Measurements from ENCODE around the gene MCRIP2. TPM values are rescaled to one million over a fixed set of nuclear protein-coding genes. Genes with fewer than 3 reads are reported as not detected.
A peak's percentile ranks its signal among the peaks of the same experiment; 100 is the strongest.

The MCRIP2 gene
- total and polyA plus RNA-seq, 9 donors: 7.7 to 18.6 (median 12.5) TPM

DNA sequence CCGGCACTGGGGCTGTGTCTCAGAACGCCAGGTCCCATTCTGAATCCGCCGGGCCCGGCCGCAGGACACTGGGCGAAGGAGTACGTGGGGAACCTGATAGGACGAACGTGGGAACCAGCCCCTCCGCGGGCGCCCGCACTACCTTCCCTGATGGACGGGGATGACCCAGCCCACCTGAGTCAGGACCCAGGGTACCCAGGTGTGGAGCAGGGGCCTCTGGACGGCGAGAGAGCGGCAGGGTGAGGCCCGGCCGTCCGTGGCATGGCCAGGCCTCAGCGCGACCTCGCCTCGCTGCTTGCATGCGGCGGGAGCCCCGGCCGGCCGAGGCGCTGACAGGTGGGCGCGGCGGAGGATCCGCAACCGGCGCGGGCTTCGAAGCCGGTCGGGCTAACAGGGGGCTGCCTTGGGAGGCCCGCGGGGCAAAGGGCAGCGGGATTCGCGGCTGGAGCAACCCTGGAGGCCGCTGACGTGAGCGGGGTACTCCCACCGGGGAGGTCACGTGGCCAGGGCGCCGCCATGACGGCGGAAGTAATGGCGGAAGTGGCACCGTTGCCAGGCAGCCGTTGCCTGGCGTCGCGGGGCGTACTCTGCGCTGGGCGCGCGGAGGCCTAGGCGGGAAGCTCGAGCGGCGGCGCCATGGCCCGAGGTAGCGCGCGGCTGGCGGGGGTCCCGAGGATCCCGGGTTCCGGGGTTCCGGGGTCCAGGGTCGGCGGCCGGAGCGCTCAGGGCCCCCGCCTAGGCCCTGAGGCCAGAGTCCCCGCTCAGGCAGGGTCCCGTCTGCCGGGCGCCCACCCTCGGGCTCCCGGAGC, 7.4 kb downstream of the MCRIP2 start, which contains the start of gene WDR90:
TSS of gene WDR90 (plus strand) at position 585 of the 809 bp plus-strand sequence. CDS start at position 637, 52 bp downstream.
- Histone ChIP-seq H3K9me3 (replicated peaks; ENCODE audit: control insufficient read depth, low read depth, low read length) (no peaks in the 10 kb centered on the region), H3K27ac (ENCODE audit: low read length) (peak within 1 kb of the TSS; percentile 82), H3K4me3 (ENCODE audit: low read length) (peak within 1 kb of the TSS; percentile 71), H3K4me1 (ENCODE audit: control insufficient read depth, insufficient read depth, low read length) (peaks cover 27% of the 10 kb centered on the region), H3K36me3 (ENCODE audit: control insufficient read depth, insufficient read depth, low read length) (peaks cover 26% of the 10 kb centered on the region), H3K27me3 (ENCODE audit: control insufficient read depth, insufficient read depth, low read length) (no peaks in the 10 kb centered on the region)
- WGBS (ENCODE audit: insufficient coverage): under 1% methylated on average over 91 of the region's 91 CpGs
- DNase-seq: peak; percentile 96

GRCh38 chr16:649631-650030, 8.0 kb downstream of the MCRIP2 start:
- WGBS (ENCODE audit: insufficient coverage): 4% methylated on average over 43 of the region's 44 CpGs
- H3K4me3 ChIP-seq (ENCODE audit: low read length): peak overlapping the region; percentile 71
- peaks cover 26% of the 10 kb centered on the region for H3K36me3 ChIP-seq (ENCODE audit: control insufficient read depth, insufficient read depth, low read length)
- no peaks in the 10 kb centered on the region for H3K27me3 ChIP-seq (ENCODE audit: control insufficient read depth, insufficient read depth, low read length)
- peaks cover 27% of the 10 kb centered on the region for H3K4me1 ChIP-seq (ENCODE audit: control insufficient read depth, insufficient read depth, low read length)
- H3K9me3 ChIP-seq (replicated peaks; ENCODE audit: control insufficient read depth, low read depth, low read length): no peaks in the 10 kb centered on the region
- DNase-seq: no peak
- no peak overlapping the region for H3K27ac ChIP-seq (ENCODE audit: low read length)

DNA sequence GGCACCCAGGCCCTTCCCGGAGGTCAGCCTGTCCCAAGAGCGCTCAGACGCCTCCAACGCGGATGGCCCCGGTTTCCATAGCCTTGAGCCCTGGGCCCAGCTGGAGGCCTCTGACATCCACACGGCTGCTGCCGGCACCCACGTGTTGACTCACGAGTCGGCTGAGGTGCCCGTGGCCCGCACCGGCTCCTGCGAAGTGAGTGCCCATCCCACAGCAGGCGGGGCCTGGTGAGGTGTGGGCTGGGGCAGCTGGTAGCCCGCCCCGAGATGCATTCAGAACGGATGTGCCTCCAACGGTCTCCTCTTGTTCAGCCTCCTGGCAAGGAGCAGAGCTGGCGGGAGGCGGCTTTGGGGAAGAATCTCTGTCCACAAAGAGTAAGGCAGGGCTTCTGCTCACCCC, 10.2 kb downstream of the MCRIP2 start:
- no peaks in the 10 kb centered on the region for H3K9me3 ChIP-seq (replicated peaks; ENCODE audit: control insufficient read depth, low read depth, low read length)
- no peaks in the 10 kb centered on the region for H3K27me3 ChIP-seq (ENCODE audit: control insufficient read depth, insufficient read depth, low read length)
- H3K36me3 ChIP-seq (ENCODE audit: control insufficient read depth, insufficient read depth, low read length): peaks cover 41% of the 10 kb centered on the region
- WGBS (ENCODE audit: insufficient coverage): 84% methylated on average over 20 of the region's 22 CpGs
- no peak overlapping the region for H3K27ac ChIP-seq (ENCODE audit: low read length)
- DNase-seq: no peak
- H3K4me1 ChIP-seq (ENCODE audit: control insufficient read depth, insufficient read depth, low read length): peaks cover 27% of the 10 kb centered on the region
- H3K4me3 ChIP-seq (ENCODE audit: low read length): no peak overlapping the region

DNA sequence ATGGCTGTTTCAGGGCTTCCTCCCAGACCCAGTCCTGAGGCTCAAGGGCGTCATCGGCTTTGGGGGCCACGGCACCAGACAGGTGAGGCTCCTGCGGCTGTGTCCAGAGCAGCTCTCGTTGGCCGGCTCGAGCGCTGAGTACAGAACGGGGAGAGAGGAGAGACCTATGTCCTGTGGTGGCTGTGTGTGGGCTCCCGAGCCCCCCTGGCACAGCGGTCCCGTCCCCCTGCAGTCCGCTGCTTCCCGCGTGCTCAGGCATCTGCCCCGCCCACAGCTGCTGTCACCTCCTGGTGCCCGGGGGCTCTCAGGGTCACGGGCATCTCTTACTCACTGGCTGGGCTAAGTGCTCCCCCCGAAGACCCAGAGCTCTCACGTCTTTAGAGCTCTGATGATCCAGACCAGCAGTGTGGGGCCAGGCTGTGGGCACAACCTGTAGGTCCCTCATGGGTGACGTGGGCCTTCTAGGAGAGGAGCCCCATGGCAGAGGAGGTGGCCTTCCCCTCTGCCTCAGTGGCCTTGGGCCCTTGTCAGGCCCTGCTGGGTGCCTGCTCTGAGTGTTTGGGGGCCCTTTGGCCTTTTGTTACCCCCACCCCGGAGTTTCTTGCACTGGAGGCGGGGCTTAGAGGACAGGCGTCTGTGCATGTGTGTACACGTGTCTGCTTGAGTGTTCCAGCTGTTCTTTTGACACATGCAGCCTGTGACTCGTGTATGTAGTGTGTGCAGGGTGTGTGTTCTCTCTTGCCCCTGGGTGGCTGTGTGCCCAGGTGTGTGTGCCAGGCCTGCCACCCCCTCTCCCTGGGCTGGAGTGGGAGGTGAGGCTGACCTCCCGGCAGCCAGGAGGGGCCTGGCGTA, 11.1 kb downstream of the MCRIP2 start:
- Histone ChIP-seq H3K36me3 (ENCODE audit: control insufficient read depth, insufficient read depth, low read length) (peaks cover 47% of the 10 kb centered on the region), H3K4me3 (ENCODE audit: low read length) (no peak overlapping the region), H3K27ac (ENCODE audit: low read length) (no peak overlapping the region), H3K27me3 (ENCODE audit: control insufficient read depth, insufficient read depth, low read length) (no peaks in the 10 kb centered on the region), H3K9me3 (replicated peaks; ENCODE audit: control insufficient read depth, low read depth, low read length) (no peaks in the 10 kb centered on the region), H3K4me1 (ENCODE audit: control insufficient read depth, insufficient read depth, low read length) (peaks cover 20% of the 10 kb centered on the region)
- WGBS (ENCODE audit: insufficient coverage): 89% methylated on average over 23 of the region's 28 CpGs
- no peak for DNase-seq

GRCh38 chr16:654034-654433, 12.4 kb downstream of the MCRIP2 start:
- 86% methylated on average over 10 of the region's 12 CpGs for WGBS (ENCODE audit: insufficient coverage)
- no peaks in the 10 kb centered on the region for H3K27me3 ChIP-seq (ENCODE audit: control insufficient read depth, insufficient read depth, low read length)
- no peak for DNase-seq
- no peaks in the 10 kb centered on the region for H3K9me3 ChIP-seq (replicated peaks; ENCODE audit: control insufficient read depth, low read depth, low read length)
- peaks cover 8% of the 10 kb centered on the region for H3K4me1 ChIP-seq (ENCODE audit: control insufficient read depth, insufficient read depth, low read length)
- H3K27ac ChIP-seq (ENCODE audit: low read length): no peak overlapping the region
- H3K4me3 ChIP-seq (ENCODE audit: low read length): no peak overlapping the region
- H3K36me3 ChIP-seq (ENCODE audit: control insufficient read depth, insufficient read depth, low read length): peaks cover 60% of the 10 kb centered on the region

DNA sequence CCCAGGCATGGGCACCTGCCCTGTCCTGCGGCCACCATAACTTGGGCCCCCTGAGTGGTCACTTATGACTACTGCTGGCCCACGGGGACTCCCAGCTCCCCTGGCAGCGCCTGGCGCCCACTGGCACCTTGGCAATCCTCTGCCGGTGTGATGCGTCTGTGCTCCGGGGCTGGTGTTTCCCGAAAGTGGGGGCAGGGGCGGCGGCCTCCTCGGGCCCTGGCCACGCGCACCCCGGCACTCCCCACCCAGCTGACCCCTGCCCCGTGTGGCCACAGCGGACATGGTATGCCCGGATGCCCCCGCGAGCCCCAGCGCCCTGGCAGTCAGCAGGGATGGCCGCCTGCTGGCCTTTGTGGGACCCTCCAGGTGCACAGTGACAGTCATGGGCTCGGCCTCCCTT, 15.9 kb downstream of the MCRIP2 start:
- no peaks in the 10 kb centered on the region for H3K9me3 ChIP-seq (replicated peaks; ENCODE audit: control insufficient read depth, low read depth, low read length)
- DNase-seq: no peak
- H3K36me3 ChIP-seq (ENCODE audit: control insufficient read depth, insufficient read depth, low read length): peaks cover 51% of the 10 kb centered on the region
- WGBS (ENCODE audit: insufficient coverage): 93% methylated on average over 18 of the region's 22 CpGs
- H3K27me3 ChIP-seq (ENCODE audit: control insufficient read depth, insufficient read depth, low read length): no peaks in the 10 kb centered on the region
- H3K27ac ChIP-seq (ENCODE audit: low read length): no peak overlapping the region
- no peak overlapping the region for H3K4me3 ChIP-seq (ENCODE audit: low read length)
- peaks cover 16% of the 10 kb centered on the region for H3K4me1 ChIP-seq (ENCODE audit: control insufficient read depth, insufficient read depth, low read length)

DNA sequence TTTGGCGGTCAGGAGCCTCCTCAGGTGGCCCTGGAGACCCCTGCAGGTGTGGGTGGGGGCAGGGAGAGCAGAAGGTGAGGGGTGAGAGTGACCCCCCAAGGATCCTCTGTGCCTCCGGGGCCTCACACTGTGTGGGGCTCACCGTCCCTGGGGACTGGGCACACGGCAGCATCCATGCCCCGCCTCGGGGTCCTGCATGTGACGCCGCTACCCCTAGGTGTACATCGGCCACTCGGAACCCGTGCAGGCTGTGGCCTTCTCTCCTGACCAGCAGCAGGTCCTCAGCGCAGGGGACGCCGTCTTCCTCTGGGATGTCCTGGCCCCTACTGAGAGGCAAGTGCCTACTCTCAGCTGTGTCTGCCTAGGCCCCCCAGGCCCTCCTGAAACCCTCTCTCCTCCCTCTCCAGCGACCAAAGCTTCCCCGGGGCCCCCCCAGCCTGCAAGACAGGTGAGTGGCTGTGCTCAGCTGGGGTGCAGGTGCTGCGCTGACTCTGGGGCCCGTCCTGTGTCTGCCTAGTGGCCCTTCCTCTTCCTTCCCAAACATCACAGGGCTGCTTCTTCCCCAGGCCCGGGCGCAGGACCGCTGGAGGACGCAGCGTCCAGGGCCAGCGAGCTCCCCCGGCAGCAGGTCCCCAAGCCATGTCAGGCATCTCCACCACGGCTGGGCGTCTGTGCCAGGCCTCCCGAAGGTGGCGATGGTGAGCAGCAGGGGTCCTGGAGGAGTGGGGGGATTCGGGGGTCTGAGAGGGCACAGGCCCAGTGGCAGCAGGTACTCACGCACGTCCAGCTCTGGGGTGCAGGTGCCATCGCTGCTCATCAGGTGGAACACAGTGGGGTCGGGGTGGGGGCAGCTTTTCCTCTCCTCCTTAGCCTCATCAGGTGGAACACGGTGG, 17.3 kb downstream of the MCRIP2 start:
- Histone ChIP-seq H3K4me1 (ENCODE audit: control insufficient read depth, insufficient read depth, low read length) (peaks cover 16% of the 10 kb centered on the region), H3K9me3 (replicated peaks; ENCODE audit: control insufficient read depth, low read depth, low read length) (no peaks in the 10 kb centered on the region), H3K27ac (ENCODE audit: low read length) (no peak overlapping the region), H3K36me3 (ENCODE audit: control insufficient read depth, insufficient read depth, low read length) (peaks cover 43% of the 10 kb centered on the region), H3K4me3 (ENCODE audit: low read length) (no peak overlapping the region), H3K27me3 (ENCODE audit: control insufficient read depth, insufficient read depth, low read length) (no peaks in the 10 kb centered on the region)
- WGBS (ENCODE audit: insufficient coverage): 86% methylated on average over 33 of the region's 35 CpGs
- DNase-seq: no peak

- 81% methylated on average over 19 of the region's 20 CpGs for WGBS (ENCODE audit: insufficient coverage)
- Histone ChIP-seq H3K4me3 (ENCODE audit: low read length) (no peak overlapping the region), H3K4me1 (ENCODE audit: control insufficient read depth, insufficient read depth, low read length) (peaks cover 16% of the 10 kb centered on the region), H3K9me3 (replicated peaks; ENCODE audit: control insufficient read depth, low read depth, low read length) (no peaks in the 10 kb centered on the region), H3K36me3 (ENCODE audit: control insufficient read depth, insufficient read depth, low read length) (peaks cover 43% of the 10 kb centered on the region), H3K27me3 (ENCODE audit: control insufficient read depth, insufficient read depth, low read length) (no peaks in the 10 kb centered on the region), H3K27ac (ENCODE audit: low read length) (no peak overlapping the region)
- no peak for DNase-seq
These were observed 18.0 kb downstream of the MCRIP2 start for GRCh38 chr16:659618-660017.

GRCh38 chr16:660132-660458, 18.5 kb downstream of the MCRIP2 start:
- DNase-seq: no peak
- Histone ChIP-seq H3K27me3 (ENCODE audit: control insufficient read depth, insufficient read depth, low read length) (no peaks in the 10 kb centered on the region), H3K27ac (ENCODE audit: low read length) (peak overlapping the region; percentile 51), H3K36me3 (ENCODE audit: control insufficient read depth, insufficient read depth, low read length) (peaks cover 43% of the 10 kb centered on the region), H3K4me1 (ENCODE audit: control insufficient read depth, insufficient read depth, low read length) (peaks cover 16% of the 10 kb centered on the region), H3K4me3 (ENCODE audit: low read length) (no peak overlapping the region), H3K9me3 (replicated peaks; ENCODE audit: control insufficient read depth, low read depth, low read length) (no peaks in the 10 kb centered on the region)
- 49% methylated on average over 6 of the region's 6 CpGs for WGBS (ENCODE audit: insufficient coverage)

Data from muscle of leg (tissue), 11 donors.